Activated CD4-positive, alpha-beta T cell treated with anti-CD3 and anti-CD28 coated beads, Interleukin-2, amount 10 ng/mL, durations not matched to agents 24 days and 14 days (primary cell): ENCODE results near the gene ASS1. TPM values are rescaled to one million over a fixed set of nuclear protein-coding genes. Genes with fewer than 3 reads are reported as not detected.

ENCODE experiments used
- DNase-seq: peaks from one replicate; pipeline ENCODE4 v3.0.0; 2022
- H3K27ac Mint-ChIP-seq: one replicate; pipeline ENCODE4 v1.8.0; 2022; ENCODE audit warnings: mild to moderate bottlenecking, mixed read lengths
- H3K27me3 Mint-ChIP-seq: one replicate; pipeline ENCODE4 v1.8.0; 2022; ENCODE audit warnings: mixed read lengths
- H3K36me3 Mint-ChIP-seq: one replicate; pipeline ENCODE4 v1.8.0; 2022; ENCODE audit warnings: low read depth, mild to moderate bottlenecking, mixed read lengths
- H3K4me1 Mint-ChIP-seq: one replicate; pipeline ENCODE4 v1.8.0; 2021; ENCODE audit warnings: mixed read lengths
- H3K4me3 Mint-ChIP-seq: one replicate; pipeline ENCODE4 v1.8.0; 2022; ENCODE audit warnings: mild to moderate bottlenecking, moderate library complexity, mixed read lengths
- H3K9me3 Mint-ChIP-seq: one replicate; pipeline ENCODE4 v1.8.0; 2021; ENCODE audit warnings: mixed read lengths
- intact Hi-C: fragments of 100-400 bp; cut with micrococcal nuclease; formaldehyde crosslinking; loops from one replicate; pipeline ENCODE4 v1.15.1; 2023
- total RNA-seq: library from RNA; stranded (reverse); gene quantifications from 2 replicates; pipeline ENCODE4 v1.2.3, GENCODE V29; 2022

Gene ASS1
- total RNA-seq, 1 donor from 2014 or later, result 3.2 TPM

DNA sequence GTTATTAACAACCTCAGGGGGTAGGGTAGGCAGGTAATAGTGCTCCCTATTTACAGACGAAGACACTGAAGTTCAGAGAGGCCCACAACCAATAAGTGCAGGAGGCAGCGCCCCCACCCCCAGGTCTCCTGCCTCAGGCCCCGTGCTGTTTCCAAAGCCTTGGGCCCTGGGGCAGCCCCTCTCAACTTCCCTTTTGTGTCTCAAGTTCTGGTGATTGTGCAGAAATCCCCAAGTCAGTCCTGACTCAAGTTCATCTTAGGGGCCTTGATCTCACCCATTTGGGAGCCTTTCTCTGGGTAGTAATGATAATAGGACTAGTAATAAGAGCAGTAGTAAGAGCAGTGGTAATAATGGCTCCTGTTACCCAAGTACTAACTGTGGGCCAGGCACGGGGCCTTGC, 35.5 kb upstream of the ASS1 start:
- no peak overlapping the region for H3K27ac Mint-ChIP-seq
- H3K9me3 Mint-ChIP-seq, result no peaks in the 10 kb centered on the region
- DNase-seq, result no peak
- no peaks in the 10 kb centered on the region for H3K4me1 Mint-ChIP-seq
- no peak overlapping the region for H3K4me3 Mint-ChIP-seq
- intact Hi-C loops, result no loop called here
- peaks cover 1% of the 10 kb centered on the region for H3K27me3 Mint-ChIP-seq
- H3K36me3 Mint-ChIP-seq, result no peaks in the 10 kb centered on the region

DNA sequence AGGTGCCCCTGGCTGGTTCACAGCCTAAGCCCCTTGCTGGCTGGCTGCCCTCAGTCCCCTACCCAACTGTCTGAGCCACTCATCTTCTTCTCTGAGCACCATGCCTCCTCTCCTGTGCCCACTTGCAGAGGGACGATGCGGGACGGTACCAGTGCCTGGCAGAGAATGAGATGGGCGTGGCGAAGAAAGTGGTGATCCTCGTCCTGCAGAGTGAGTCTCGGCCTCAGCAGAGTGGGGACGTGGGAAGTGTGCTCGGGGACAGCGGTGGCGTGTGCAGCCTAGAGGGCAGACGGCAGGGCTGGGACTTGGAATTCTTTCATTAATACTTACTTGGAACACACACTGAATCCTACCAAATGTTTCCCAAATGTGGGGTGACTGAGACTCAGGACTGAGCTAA, 34.3 kb upstream of the ASS1 start:
- intact Hi-C loops, result no loop called here
- Mint-ChIP-seq H3K27me3 (peaks cover 1% of the 10 kb centered on the region), H3K27ac (no peak overlapping the region), H3K4me1 (no peaks in the 10 kb centered on the region), H3K9me3 (no peaks in the 10 kb centered on the region), H3K36me3 (no peaks in the 10 kb centered on the region), H3K4me3 (no peak overlapping the region)
- no peak for DNase-seq

DNA sequence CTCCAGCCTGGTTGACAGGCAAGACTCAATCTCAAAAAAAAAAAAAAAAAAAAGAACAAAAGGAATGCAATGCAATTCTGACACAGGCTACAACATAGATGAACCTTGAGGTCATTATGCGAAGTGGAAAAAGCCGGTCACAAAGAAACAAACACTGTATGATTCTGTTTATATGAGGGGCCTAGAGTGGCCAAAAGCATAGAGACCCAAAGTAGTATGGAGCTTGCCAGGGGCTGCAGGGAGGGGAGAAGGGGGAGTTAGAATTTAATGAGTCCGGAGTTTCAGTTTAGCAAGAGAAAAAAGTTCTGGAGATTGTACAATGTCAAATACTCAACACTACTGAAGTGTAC, 33.2 kb upstream of the ASS1 start:
- H3K4me1 Mint-ChIP-seq, result no peaks in the 10 kb centered on the region
- peaks cover 1% of the 10 kb centered on the region for H3K27me3 Mint-ChIP-seq
- no peaks in the 10 kb centered on the region for H3K9me3 Mint-ChIP-seq
- no peak for DNase-seq
- no peak overlapping the region for H3K27ac Mint-ChIP-seq
- no peaks in the 10 kb centered on the region for H3K36me3 Mint-ChIP-seq
- intact Hi-C loops, result no loop called here
- no peak overlapping the region for H3K4me3 Mint-ChIP-seq

DNA sequence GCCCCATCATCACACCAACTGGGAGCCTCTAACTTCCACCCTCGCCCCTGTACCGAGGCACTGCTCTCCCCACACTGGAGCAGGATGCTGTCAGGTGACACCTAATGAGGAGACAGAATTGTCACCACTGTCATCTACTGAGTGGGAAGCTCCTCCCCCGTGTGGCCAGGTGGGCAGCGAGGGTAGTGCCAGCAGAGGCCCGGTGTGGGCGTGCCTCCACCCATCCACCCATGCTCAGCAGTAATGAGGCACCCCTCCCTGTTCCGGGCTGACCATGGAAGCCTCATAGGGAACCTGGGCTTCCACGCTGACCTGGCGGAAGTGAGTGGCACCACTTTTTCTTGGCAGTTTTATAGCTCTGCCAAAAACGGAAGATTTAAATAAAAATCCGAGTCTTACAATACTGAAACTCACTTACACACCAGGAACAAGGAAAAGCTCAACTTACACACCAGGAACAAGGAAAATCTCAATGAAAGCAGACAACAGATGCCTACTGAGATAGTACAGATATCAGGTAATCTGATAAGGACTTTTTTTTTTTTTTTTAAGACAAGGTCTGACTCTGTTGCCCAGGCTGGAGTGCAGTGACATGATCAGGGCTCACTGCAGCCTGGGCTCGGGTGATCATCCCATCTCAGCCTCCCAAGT, 30.6 kb upstream of the ASS1 start:
- peaks cover 1% of the 10 kb centered on the region for H3K27me3 Mint-ChIP-seq
- no peaks in the 10 kb centered on the region for H3K36me3 Mint-ChIP-seq
- intact Hi-C loops, result no loop called here
- H3K4me1 Mint-ChIP-seq, result no peaks in the 10 kb centered on the region
- H3K4me3 Mint-ChIP-seq, result no peak overlapping the region
- no peak for DNase-seq
- no peak overlapping the region for H3K27ac Mint-ChIP-seq
- no peaks in the 10 kb centered on the region for H3K9me3 Mint-ChIP-seq

DNA sequence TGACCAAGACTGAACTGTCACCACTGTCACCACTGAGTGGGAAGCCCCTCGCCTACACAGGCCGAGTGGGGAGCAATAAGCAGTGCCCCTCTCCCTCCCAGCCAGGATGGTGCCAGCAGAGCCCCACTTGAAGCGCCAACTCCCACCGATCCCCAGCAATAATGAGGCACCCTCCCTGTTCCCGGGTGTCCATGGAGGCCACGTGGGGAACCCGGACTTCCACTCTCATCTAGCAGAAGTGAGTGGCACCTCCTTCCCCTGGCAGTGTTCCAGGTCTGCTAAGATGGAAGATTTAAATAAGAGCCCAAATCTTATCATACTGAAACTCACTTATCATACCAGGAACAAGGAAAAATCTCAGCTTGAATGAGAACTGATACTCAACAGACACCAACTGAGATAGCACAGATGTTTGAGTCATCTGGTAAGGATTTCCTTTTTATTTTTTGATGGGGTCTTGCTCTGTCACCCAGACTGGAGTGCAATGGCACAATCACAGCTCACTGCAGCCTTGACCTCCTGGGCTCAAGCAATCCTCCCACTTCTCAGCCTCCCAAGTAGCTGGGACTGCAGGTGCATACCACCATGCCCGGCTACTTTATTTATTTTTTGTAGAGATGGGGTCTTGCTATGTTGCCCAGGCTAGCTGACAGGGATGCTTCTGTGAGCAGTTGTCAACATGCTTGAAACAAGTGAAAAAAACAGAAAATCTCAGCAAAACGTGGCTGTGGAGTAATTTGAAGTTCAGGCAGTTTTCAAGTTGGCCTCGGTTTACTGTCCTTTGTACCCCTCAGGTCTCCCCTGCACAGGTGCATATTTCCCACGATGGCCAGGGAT, 29.6 kb upstream of the ASS1 start:
- intact Hi-C loops, result no loop called here
- no peaks in the 10 kb centered on the region for H3K9me3 Mint-ChIP-seq
- no peaks in the 10 kb centered on the region for H3K36me3 Mint-ChIP-seq
- no peak overlapping the region for H3K4me3 Mint-ChIP-seq
- peaks cover 5% of the 10 kb centered on the region for H3K27me3 Mint-ChIP-seq
- H3K27ac Mint-ChIP-seq, result no peak overlapping the region
- DNase-seq, result no peak
- H3K4me1 Mint-ChIP-seq, result no peaks in the 10 kb centered on the region

DNA sequence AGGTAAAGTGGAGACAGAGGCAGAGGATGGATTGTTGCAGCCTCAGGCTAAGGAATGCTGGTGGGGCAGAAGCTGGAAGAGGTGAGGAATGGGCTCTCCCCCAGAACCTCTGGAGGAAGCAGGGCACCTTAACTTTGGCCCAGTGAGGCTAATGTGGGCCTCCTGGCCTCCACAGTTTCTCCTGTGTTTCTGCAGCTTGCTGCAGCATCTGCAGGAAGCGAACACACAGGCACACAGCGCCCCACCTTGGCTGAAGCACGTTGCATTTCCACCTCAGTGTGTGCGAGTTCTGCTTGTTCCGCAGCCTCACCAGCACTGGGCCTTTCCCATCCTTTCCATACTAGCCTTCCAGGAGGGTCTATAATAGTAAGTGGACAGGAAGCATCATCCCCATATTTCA, 27.2 kb upstream of the ASS1 start:
- Mint-ChIP-seq H3K27ac (no peak overlapping the region), H3K36me3 (no peaks in the 10 kb centered on the region), H3K4me1 (no peaks in the 10 kb centered on the region), H3K9me3 (no peaks in the 10 kb centered on the region), H3K4me3 (no peak overlapping the region), H3K27me3 (peaks cover 3% of the 10 kb centered on the region)
- intact Hi-C loops, result no loop called here
- DNase-seq, result no peak

DNA sequence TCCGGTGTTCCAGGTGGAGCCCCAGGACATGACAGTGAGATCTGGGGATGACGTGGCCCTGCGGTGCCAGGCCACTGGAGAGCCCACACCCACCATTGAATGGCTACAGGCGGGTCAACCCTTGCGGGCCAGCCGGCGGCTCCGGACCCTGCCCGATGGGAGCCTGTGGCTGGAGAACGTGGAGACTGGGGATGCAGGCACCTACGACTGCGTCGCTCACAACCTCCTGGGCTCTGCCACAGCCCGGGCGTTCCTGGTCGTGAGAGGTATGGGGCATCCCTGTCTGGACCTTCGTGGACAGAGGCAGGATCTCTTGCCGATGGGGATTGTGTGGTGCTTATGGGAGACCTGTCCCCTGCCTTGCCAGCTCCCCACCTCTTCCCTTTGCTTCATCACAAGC, 26.0 kb upstream of the ASS1 start:
- intact Hi-C loops, result no loop called here
- H3K4me1 Mint-ChIP-seq, result no peaks in the 10 kb centered on the region
- no peaks in the 10 kb centered on the region for H3K36me3 Mint-ChIP-seq
- peaks cover 3% of the 10 kb centered on the region for H3K27me3 Mint-ChIP-seq
- DNase-seq, result no peak
- H3K27ac Mint-ChIP-seq, result no peak overlapping the region
- no peak overlapping the region for H3K4me3 Mint-ChIP-seq
- H3K9me3 Mint-ChIP-seq, result no peaks in the 10 kb centered on the region

DNA sequence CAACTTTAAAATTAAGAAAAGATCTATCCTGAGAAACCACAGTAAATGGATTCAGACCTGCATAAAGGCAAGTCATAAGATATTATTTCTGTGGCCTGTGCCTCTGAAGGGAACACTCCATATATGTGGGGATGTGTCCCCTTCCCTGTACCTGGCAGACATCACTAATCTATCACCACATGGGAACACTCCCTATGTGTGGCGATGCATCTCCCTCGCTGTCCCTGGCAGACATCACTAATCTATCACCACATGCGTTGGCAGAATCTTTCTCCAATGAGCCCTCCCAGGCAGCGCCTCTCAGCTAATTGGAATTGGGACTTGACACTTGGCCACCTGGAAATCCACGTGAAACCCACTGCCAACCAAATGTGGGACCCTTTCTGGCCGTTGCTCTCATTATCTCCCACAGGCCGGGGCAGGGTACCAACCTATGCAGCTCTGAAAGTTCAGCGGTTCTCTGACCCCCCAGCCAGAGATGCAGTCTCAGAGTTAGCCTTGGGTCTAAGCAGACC, 25.2 kb upstream of the ASS1 start:
- Mint-ChIP-seq H3K36me3 (no peaks in the 10 kb centered on the region), H3K9me3 (no peaks in the 10 kb centered on the region), H3K4me1 (no peaks in the 10 kb centered on the region), H3K27me3 (peaks cover 3% of the 10 kb centered on the region), H3K4me3 (no peak overlapping the region), H3K27ac (no peak overlapping the region)
- no peak for DNase-seq
- intact Hi-C loops, result no loop called here

DNA sequence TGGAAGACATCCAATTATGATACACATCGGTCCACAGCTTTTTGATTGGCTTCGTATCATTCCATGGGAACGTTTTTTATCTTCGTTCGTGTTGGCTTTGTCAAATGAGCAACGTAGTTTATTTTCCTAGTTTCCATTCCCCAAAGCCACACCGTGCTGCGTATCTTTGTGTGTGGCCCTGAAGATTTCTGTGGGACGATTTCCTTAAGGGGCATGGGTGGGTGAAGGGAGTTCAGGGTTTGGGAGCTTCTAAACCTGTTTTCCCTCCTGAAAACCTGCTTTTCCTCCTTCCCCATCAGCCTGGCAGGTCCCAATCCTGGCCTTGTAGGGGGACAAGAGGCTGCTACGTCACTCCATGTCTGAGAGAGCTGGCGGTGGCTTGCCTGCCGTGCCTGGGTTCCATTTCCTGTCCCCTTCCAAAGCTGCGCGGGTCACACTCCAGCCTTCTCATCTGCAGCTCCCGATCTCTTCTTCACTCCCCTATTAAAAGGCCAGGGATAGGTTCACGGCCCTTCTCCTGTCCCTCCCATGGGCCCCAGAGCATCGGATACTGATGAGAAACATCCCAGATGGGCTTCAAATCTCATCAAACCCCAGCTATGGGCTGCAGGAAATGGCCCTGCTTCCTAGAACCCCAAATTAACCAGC, 23.5 kb upstream of the ASS1 start:
- peaks cover 3% of the 10 kb centered on the region for H3K27me3 Mint-ChIP-seq
- intact Hi-C loops, result no loop called here
- H3K36me3 Mint-ChIP-seq, result no peaks in the 10 kb centered on the region
- H3K9me3 Mint-ChIP-seq, result no peaks in the 10 kb centered on the region
- no peak overlapping the region for H3K27ac Mint-ChIP-seq
- DNase-seq, result no peak
- H3K4me3 Mint-ChIP-seq, result no peak overlapping the region
- H3K4me1 Mint-ChIP-seq, result no peaks in the 10 kb centered on the region

DNA sequence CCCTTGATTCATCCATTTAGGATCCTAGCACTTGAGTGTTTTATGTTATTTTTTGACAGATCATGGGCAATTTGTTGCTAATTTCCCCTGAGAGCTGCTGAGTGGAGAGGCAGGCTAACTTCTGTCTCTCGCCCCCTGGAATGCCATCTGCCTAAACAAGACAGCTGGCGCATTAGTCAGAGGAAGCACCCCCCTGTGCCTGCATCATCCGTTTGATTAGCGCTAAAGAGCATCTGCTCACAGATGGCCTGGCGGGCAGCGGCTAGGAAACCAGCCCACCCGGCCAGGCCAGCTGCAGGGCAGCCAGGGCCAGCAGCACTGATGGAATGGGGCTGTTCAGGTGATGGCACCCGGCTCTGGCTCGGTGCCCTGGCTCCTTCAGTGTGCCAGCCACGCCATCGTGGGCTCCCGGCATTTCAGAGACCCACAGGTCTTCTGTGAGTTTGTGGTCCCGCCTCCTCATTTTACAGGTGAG, 22.9 kb upstream of the ASS1 start:
- no peak overlapping the region for H3K27ac Mint-ChIP-seq
- no peaks in the 10 kb centered on the region for H3K9me3 Mint-ChIP-seq
- no peak for DNase-seq
- no peaks in the 10 kb centered on the region for H3K36me3 Mint-ChIP-seq
- intact Hi-C loops, result no loop called here
- H3K4me3 Mint-ChIP-seq, result no peak overlapping the region
- peaks cover 3% of the 10 kb centered on the region for H3K27me3 Mint-ChIP-seq
- H3K4me1 Mint-ChIP-seq, result no peaks in the 10 kb centered on the region

DNA sequence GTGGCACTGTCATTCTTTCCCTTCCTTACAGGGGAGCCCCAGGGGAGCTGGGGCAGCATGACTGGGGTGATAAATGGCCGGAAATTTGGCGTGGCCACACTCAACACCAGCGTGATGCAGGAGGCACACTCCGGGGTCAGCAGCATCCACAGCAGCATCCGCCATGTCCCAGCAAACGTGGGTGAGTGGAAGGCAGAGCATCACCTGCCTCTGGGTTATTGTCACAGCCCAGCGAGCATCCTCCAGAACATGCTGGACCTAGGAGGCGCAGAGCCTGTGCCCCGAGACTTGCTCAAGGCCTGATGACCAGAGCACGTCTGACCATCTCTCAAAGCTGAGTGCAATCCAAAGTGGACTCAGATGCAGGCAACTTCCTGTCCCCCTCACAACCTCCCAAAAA, 22.2 kb upstream of the ASS1 start:
- Mint-ChIP-seq H3K27ac (no peak overlapping the region), H3K36me3 (no peaks in the 10 kb centered on the region), H3K27me3 (peaks cover 3% of the 10 kb centered on the region), H3K9me3 (no peaks in the 10 kb centered on the region), H3K4me3 (no peak overlapping the region), H3K4me1 (no peaks in the 10 kb centered on the region)
- intact Hi-C loops, result no loop called here
- no peak for DNase-seq

DNA sequence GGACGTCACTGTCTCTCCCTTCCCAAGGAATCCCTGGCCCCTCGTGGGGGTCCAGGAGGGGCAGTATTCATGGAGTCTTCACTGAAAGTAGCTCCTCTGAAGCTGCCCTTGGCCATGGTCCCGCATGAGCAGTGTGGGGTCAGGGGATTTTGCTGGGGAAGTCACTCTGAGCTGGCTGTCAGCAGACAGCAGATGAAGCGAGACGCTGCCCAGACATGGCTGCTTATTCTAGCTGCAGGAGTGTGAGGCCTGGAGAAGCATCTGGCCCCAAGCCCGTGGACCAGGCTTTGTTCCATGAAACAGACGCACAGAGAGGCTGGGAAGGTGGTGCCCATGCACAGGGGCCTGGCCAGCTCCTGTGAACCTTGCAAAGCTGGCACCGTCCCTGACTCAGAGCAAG, 21.5 kb upstream of the ASS1 start:
- no peaks in the 10 kb centered on the region for H3K4me1 Mint-ChIP-seq
- no peak for DNase-seq
- peaks cover 3% of the 10 kb centered on the region for H3K27me3 Mint-ChIP-seq
- no peak overlapping the region for H3K27ac Mint-ChIP-seq
- no peaks in the 10 kb centered on the region for H3K9me3 Mint-ChIP-seq
- no peak overlapping the region for H3K4me3 Mint-ChIP-seq
- no peaks in the 10 kb centered on the region for H3K36me3 Mint-ChIP-seq
- intact Hi-C loops, result no loop called here

DNA sequence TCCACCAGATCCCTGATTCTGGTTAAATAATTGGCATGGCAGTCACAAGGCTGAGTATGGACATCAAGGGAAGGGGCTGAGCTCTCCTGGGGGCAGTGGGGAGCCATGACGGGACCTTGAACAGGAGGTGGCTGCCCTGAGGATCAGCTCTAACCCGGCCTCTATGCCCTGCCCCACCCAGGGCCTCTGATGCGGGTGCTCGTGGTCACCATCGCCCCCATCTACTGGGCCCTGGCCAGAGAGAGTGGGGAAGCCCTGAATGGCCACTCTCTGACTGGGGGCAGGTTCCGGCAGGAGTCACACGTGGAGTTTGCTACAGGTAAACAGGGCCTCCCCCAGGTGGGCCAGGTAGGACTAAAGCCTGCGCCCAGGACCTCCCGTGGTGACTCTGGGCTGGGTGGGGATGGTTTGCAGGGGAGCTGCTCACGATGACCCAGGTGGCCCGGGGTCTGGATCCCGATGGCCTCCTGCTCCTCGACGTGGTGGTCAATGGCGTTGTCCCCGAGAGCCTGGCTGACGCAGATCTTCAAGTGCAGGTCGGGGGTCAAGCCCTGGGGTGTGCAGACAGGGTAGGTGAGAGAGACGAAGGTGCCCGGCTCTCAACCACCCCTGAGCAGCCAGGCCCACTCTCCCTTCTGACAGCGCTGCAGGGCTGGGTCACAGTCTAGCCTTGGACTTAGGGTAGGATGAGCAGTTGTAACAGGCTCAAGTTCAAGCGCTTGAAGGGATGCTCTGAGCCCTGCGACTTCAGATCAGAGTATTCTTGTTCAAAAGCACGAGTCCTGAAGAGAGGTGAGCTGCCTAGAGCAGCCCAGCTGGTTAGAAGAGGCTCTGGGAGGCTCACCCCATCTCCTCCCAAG, 19.9 kb upstream of the ASS1 start:
- H3K27ac Mint-ChIP-seq, result no peak overlapping the region
- no peak overlapping the region for H3K4me3 Mint-ChIP-seq
- no peaks in the 10 kb centered on the region for H3K4me1 Mint-ChIP-seq
- no peaks in the 10 kb centered on the region for H3K36me3 Mint-ChIP-seq
- no peak for DNase-seq
- no peaks in the 10 kb centered on the region for H3K9me3 Mint-ChIP-seq
- intact Hi-C loops, result no loop called here
- H3K27me3 Mint-ChIP-seq, result no peaks in the 10 kb centered on the region
